NCI-H1436 (cell line): ENCODE data around the gene KLHDC7B.
"Not testable (repeated sequence)": the region's sequence is repeated elsewhere in the genome, so short reads cannot be mapped to it uniquely, and the experiment has no call there.

ENCODE experiments used
- DNase-seq: peaks from one replicate; lab custom pipeline; 2025; lab: John Stamatoyannopoulos, UW

KLHDC7B gene

GRCh38 chr22:50517495-50518260, 28.0 kb upstream of the KLHDC7B start:
- no peak for DNase-seq

- DNase-seq: no peak
Measured at GRCh38 chr22:50518606-50519005, 27.1 kb upstream of the KLHDC7B start.

DNA sequence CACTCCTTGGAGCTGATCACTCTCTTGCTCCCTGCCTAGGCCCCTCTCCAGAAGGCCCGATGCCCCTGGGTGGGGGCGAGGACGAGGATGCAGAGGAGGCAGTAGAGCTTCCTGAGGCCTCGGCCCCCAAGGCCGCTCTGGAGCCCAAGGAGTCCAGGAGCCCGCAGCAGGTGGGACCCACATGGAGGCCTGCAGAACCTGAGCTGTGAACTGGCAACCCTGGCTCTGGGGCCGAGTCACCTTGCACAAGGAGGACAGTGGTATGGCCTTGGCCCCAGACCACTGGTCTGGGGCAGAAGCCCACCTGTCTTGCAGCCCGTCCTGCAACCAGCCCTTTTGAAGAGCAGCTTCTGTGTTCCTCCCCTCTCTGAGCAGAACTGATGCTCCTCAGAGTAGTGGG, 26.5 kb upstream of the KLHDC7B start:
- DNase-seq: no peak

DNA sequence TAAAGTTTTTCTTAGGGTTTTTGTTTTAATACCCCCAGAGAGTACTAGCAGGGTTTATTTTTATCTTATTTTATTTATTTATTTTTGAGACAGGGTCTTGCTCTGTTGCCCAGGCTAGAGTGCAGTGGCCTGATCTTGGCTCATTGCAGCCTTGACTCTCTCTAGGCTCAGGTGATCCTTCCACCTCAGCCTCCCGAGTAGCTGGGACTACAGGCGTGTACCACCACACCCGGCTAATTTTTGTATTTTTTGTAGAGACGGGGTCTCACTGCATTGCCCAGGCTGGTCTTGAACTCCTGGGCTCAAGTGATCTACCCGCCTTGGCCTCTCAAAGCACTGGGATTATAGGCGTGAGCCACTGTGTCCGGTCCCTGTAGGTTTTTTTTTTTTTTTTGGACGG, 25.5 kb upstream of the KLHDC7B start:
- DNase-seq: not testable (repeated sequence)

DNA sequence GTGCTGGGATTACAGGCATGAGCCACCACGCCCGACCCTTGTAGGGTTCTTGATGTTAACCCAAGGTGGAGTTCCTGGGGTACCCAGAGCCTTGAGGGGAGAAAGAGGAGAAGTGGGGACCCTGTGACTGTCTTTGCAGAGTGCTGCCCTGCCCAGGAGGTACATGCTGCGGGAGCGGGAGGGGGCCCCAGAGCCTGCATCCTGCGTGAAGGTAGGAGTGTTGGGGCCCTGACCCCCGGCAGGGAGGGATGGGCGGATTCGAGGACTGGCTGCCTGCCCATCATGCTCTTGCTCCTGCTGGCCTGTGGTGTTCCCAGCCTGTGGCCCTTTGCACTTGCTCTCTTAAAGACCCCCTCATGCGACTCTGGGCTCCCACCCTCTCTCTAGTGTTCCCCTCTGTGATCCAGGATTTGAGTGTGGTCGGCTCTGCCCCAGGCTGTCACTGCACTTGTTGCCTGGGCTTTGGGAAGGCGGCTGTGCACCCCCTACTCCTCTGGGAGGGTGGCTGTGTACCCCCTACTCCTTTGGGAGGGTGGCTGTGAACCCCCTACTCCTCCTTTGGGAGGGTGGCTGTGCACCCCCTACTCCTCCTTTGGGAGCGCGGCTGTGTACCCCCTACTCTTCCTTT, 24.8 kb upstream of the KLHDC7B start:
- no peak for DNase-seq

DNA sequence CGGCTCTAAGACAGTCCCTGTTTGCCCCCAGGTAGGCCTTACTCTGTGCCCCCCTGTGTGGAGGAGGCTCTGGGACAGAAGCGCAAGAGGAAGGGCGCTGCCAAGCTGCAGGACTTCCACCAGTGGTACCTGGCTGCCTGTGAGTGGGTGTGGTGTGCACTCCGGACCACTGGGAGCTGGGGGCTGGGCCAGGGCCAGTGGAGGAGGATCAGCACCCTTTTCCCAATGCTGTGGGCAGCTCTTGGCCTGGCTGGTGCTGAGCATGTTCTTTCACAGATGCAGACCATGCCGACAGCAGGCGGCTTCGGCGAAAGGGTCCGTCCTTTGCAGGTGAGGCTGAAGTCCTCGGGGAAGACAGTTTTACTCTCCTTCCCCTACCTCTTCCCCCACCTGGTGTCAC, 24.0 kb upstream of the KLHDC7B start:
- no peak for DNase-seq

GRCh38 chr22:50522208-50522805, 23.4 kb upstream of the KLHDC7B start:
- no peak for DNase-seq

- DNase-seq: no peak
Measured at GRCh38 chr22:50522806-50523438, 22.8 kb upstream of the KLHDC7B start.

GRCh38 chr22:50523458-50523805, 22.3 kb upstream of the KLHDC7B start:
- no peak for DNase-seq

GRCh38 chr22:50523806-50524675, 21.7 kb upstream of the KLHDC7B start:
- DNase-seq: no peak

GRCh38 chr22:50524676-50525103, 21.0 kb upstream of the KLHDC7B start:
- DNase-seq: no peak

- DNase-seq: peak; percentile 96
Measured at GRCh38 chr22:50525104-50525857, 20.4 kb upstream of the KLHDC7B start, which contains the start of gene SCO2. SCO2 (minus strand) TSS chr22:50525598; CDS start chr22:50524411, 1,187 bp downstream.

DNA sequence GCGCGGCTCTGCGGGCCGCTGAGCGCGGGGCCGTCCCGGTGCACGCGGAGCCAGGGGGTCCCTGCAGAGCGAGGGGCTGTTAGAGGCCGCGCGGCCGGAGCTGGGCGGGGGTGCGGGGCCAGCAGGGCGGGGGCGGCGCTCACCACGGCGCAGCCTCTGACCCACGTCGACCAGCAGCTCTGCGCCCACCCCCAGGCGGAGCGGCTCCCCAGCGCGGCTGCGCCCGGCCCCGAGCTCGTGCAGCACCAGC, 19.9 kb upstream of the KLHDC7B start:
- DNase-seq: no peak

DNA sequence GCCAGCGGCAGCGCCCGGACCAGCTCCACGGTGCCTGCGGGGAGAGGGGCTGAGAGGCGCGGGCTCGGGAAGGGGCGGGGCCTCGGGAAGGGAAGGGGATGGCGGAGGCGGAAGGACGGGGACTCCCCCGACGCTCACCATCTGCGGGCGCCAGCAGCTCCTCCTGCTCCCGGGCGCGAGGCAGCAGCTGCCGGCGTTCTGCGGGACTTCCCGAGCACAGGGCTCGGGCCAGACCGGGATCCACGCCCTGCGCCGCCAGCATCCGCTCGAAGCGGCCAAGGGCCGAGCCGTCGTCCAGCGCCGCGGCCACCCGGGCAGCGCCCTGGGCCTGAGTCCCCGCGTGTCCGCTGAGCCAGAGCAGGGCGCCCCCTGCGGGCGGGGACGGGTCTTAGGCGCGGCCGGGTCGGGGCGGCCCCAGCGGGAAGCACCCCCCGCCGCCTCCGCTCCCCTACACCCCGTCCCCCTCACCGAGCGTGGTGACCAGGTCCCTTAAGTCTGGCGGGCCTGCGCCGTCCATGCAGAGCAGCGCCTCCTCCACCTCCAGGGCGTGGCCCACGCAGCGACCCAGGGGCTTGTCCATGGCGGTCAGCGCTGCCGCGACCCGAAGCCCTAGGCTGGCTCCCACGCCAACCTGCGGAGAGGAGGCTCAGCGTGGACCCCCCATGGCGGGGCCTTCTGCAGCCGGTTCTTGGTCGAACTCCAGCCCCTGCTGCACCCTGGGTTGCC, 19.4 kb upstream of the KLHDC7B start:
- peak; percentile 75 for DNase-seq

DNA sequence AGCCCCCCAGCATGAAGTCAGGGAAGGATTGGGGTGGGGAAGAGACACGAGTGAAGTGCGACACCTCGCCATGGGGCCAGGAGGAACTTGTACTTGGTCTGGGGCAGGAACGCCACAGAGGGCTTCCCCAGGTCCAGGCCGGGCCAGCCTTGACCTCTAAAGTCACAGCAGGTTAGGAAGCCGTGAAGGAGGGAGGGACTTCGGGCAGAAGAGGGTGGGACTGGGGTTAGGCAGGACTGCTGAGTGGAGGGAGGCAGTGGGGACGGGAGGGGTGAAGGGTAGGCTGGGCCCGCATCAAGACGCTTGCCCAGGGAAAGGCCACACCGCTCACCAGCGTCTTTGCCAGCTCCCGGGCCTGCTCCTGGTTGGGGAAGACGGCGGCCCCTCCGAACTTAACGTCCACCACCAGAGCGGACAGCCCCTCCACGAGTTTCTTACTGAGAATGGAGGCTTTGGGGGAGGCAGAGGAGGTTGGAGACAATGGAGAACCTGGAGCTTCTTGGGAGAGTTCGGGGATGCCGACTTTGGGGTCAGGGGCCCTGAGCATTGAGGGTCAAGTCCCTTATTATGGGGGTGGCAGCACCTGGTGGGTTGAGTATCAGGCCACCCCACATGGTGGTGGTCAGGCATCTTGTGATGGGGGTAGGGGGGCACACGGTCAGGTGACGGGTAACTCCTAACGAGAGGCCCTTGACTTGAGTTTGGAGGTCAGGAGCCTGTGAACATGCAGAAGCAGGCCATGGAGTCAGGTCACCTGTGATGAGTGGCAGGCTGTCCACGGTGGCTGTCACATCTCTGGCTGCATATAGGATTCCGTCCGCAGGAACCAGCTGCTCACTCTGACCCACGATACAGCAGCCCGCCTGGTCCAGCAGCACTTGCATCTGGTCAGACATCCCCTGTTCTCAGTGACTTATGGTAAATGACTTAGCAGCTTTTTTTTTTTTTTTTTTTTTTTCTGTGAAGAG, 18.6 kb upstream of the KLHDC7B start:
- no peak for DNase-seq

DNA sequence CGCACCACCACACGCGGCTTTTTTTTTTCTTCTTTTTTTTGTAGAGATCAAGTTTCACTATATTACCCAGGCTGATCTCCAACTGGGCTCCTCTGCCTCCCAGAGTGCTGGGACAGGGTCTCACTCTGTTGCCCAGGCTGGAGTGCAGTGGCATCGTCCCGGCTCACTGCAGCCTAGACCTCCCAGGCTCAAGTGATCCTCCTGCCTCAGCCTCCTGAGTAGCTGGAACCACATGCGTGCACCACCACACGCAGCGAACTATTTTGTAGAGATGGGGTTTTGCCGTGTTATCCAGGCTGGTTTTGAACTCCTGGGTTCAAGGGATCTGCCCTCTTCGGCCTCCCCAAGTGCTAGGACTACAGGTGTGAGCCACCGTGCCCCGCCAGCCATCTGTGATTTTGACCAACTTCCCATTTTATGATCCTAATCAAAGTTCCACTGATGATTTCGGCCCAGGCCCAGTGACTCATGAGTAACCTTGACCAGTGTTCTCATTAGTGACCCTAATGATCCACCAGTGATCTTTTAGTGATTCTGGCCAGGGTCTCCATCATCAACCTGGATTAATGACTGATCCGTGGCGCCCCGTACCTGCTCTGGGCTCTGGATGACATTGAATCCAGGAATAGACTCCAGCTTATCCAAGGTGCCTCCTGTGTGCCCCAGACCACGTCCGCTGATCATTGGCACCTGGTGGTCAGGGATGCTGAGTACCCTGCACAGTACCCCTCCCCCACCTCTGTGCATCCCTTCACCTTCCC, 17.6 kb upstream of the KLHDC7B start:
- no peak for DNase-seq

DNA sequence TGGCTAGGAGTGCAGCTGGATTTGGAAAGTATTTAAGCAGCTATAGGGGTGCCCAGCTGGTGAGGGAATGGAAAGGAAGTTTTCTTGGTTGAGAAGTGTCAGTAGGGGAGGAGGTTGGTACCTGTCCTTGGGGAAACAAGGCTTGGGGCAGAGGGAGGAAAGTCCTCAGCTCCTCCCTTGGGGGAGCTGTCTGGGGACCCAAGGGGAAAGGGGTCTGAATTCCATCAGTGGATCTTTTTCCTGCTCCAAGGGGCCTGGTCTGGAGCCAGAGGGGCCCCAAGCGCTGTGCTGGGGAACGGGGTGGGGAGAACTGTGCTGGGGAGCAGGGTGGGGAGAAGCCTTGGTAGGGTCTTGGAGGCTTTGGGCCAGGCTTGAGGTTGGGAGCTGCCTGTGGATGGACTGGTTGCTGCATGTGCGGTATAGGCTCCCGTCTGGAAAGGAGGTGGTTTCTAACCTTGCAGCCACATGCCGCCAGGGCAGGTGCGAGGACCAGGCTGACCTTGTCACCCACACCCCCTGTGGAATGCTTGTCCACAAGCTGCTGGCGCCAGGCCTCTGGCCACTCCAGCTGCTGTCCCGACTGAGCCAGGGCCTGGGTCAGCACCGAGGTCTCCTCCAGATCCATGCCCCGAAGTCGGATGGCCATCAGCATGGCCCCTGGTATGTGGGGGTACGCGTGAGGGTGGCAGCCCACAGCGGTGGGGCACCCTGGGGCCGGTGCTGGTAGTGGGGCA, 16.9 kb upstream of the KLHDC7B start:
- no peak for DNase-seq

DNA sequence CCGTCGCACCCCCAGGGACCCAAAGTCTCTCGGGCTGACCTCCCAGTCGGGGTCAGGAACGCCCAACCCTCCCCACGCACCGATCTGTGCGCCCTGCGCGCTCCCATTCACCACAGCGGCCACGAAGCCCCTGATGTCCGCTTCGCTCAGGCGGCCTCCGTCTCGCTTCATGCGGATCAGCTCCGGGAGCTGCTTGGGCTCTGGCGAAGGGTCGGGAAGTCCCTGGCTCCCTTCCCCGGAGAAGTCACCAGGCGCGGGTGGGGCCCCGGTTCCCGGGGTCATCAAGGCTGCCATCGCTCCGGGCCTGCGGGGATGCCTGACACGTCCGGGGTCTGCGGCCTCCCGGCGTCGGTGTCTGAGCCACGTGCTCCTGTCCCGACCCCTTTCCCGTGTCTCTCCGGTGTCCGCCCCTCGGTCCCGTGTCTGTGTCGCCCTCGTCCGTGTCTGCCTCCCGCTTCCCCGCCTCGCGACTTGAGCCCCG, 16.2 kb upstream of the KLHDC7B start:
- no peak for DNase-seq
